Colonic mucosa (tissue), 4 donors: ENCODE data around the gene FMNL2. TPM values are rescaled to one million over a fixed set of nuclear protein-coding genes. Genes with fewer than 3 reads are reported as not detected.

Experiments used
- DNase-seq: peaks from one replicate; pipeline ENCODE4 v3.0.0-alpha.2; 2020
- H3K27ac ChIP-seq: fragments of 200-600 bp; one replicate; pipeline ENCODE4 v1.8.0; 2021
- H3K27me3 ChIP-seq: fragments of 200-600 bp; one replicate; pipeline ENCODE4 v1.8.0; 2021
- H3K36me3 ChIP-seq: fragments of 200-600 bp; one replicate; pipeline ENCODE4 v1.8.0; 2021
- H3K4me1 ChIP-seq: fragments of 200-600 bp; one replicate; pipeline ENCODE4 v1.8.0; 2021; ENCODE audit warnings: mild to moderate bottlenecking
- H3K4me3 ChIP-seq: fragments of 200-600 bp; one replicate; pipeline ENCODE4 v1.8.0; 2021
- H3K9ac ChIP-seq, 2 donors: one replicate each; pipeline ENCODE4 v1.7.0; 2013; ENCODE audit warnings: control low read depth in 2 of 2, low read depth in 2 of 2, low read length in 2 of 2
- H3K9me3 ChIP-seq: fragments of 200-600 bp; one replicate; pipeline ENCODE4 v1.8.0; 2021
- CTCF ChIP-seq: fragments of 200-600 bp; IDR thresholded peaks from one replicate; pipeline ENCODE4 v1.8.0; 2022; ENCODE audit warnings: antibody characterized with exemption, mild to moderate bottlenecking
- intact Hi-C: fragments of 100-400 bp; cut with DNase I; formaldehyde crosslinking; loops from one replicate; pipeline ENCODE4 v1.14.1; 2022
- total RNA-seq, 2 donors: library from RNA; stranded (reverse); fragmentation: NEBNext Ultra II Directional in 1 of 2; extraction: Animal tissue kit (Norgen Biotek cat#: 25700) in 1 of 2; gene quantifications; one replicate each; pipeline ENCODE4 v1.2.1, GENCODE V29; 2021
- donor health status: healthy.
- donor health status: DM: no; HTN: no; CAD: no.
- donor health status: DM: no; HTN: no; CAD: no.

FMNL2 gene
- 10 to 100 TPM; 10.6 to 17.5 TPM for total RNA-seq

DNA sequence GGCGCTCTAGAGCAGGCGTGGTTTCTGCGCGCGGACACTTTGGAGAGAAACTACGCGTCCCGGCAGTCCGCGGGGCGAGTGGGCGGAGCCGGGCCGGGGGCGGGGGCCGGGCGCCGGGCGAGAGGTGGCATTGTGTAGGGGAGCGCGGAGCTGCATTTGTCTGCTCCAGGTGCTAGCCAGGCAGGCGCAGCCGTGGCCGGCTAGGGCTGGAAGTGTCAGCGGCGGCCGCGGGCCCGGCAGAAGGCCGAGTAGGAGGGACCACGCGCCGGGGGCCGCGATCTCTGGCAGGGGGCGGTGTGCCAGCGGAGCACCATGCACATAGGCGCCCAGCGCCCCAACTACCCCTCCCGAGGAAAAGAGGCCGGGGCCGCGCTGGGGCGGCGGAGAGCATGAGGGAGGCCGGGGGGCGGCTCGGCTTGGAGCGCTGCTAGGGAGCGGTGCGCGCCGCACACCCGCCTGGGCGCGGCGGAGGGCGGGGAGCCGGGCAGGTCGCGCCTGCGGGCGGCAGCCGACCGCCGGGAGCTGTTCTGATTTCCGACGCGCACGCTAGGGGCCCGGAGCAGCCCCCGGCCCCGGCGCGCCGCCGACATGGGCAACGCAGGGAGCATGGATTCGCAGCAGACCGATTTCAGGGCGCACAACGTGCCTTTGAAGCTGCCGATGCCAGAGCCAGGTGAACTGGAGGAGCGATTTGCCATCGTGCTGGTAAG is at the start of gene FMNL2:
FMNL2 (plus strand) TSS at position 159 of the 710 bp plus-strand sequence.
- Histone ChIP-seq H3K9me3 (no peaks in the 10 kb centered on the region), H3K4me1 (no peaks in the 10 kb centered on the region), H3K36me3 (no peaks in the 10 kb centered on the region), H3K4me3 (peak within 1 kb of the TSS; percentile 89), H3K9ac (peak within 1 kb of the TSS; percentile 67 to 91), H3K27ac (peak within 1 kb of the TSS; percentile 84), H3K27me3 (no peaks in the 10 kb centered on the region)
- intact Hi-C loops = loop anchor here (5.0 to 10.0 kb wide), 3 partner anchors 130 to 300 kb away; no protein-coding TSS in a partner anchor
- peak; percentile 88 for DNase-seq
- TF ChIP-seq CTCF = no peak

DNA sequence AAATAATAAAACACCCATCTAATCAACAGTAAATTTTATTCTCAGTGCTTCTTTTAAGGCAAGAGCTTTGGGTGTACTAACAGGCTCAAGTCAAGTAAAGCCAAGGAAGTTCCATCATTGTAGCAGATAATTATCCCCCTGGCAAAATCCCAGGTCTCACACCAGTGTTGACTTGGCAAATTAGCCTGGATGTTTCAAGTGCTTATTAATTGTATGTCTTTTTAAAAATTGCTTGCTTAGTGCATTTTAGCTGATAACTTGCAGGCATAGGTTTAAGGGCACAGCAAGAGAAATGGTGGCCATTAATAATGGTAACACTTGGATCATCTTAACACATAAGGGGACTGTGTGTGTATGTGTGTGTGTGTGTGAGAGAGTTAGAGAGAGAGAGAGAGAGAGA is 42.0 kb upstream of the FMNL2 start:
- no peak for TF ChIP-seq CTCF
- Histone ChIP-seq H3K36me3 (no peaks in the 10 kb centered on the region), H3K27me3 (no peaks in the 10 kb centered on the region), H3K27ac (no peak overlapping the region), H3K9me3 (no peaks in the 10 kb centered on the region), H3K9ac (no peak overlapping the region), H3K4me1 (no peaks in the 10 kb centered on the region), H3K4me3 (no peak overlapping the region)
- intact Hi-C loops = no loop called here
- no peak for DNase-seq

DNA sequence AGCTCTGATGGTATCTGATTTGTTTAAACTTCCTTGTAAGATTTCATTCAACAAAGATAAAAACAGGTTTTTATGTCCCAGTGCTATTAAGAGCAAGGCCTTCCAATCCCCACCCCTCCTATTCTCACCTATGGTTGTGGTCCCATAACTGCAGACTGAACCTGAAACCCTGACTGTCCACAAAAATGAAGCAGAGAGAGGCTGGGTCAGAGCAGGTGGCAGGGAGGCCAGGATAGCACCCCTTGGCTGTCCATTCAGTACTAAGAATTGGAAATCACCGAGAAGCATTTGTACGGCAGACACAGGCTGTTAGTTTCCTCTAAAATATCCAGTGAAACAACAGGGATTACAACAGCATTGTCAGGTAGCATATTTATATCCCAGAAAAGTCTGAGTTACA is 37.3 kb upstream of the FMNL2 start:
- no peaks in the 10 kb centered on the region for H3K36me3 ChIP-seq
- intact Hi-C loops = no loop called here
- H3K27ac ChIP-seq = no peak overlapping the region
- no peaks in the 10 kb centered on the region for H3K9me3 ChIP-seq
- H3K4me3 ChIP-seq = no peak overlapping the region
- no peak overlapping the region for H3K9ac ChIP-seq
- TF ChIP-seq CTCF = no peak
- DNase-seq = no peak
- no peaks in the 10 kb centered on the region for H3K4me1 ChIP-seq
- H3K27me3 ChIP-seq = no peaks in the 10 kb centered on the region

- Histone ChIP-seq H3K4me3 (no peak overlapping the region), H3K9ac (no peak overlapping the region), H3K9me3 (no peaks in the 10 kb centered on the region), H3K27me3 (no peaks in the 10 kb centered on the region), H3K36me3 (no peaks in the 10 kb centered on the region), H3K27ac (no peak overlapping the region), H3K4me1 (no peaks in the 10 kb centered on the region)
- TF ChIP-seq CTCF = no peak
- intact Hi-C loops = no loop called here
- DNase-seq = no peak
Observed at GRCh38 chr2:152298754-152299153, 36.2 kb upstream of the FMNL2 start.

DNA sequence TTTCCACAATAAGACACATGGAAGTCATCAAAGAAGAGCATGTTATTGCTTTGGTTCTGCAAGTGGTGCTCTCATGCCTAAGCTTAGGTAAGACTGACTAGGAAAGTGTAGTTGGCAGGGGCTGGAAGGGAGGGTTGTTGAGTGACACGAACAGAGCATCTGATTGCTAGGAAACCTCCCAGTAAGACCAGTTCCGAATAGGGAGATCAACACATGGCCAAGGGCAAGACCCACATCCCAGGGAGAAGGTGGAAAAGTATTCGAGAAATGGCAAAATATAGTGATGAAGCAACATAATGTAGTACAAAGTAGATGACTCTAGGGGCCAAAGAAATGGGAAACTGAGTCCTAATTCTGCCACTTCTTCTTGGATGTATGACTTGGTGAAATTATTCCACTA is 33.8 kb upstream of the FMNL2 start:
- H3K9me3 ChIP-seq = no peaks in the 10 kb centered on the region
- intact Hi-C loops = no loop called here
- H3K36me3 ChIP-seq = no peaks in the 10 kb centered on the region
- TF ChIP-seq CTCF = no peak
- no peak for DNase-seq
- H3K4me1 ChIP-seq = no peaks in the 10 kb centered on the region
- no peak overlapping the region for H3K27ac ChIP-seq
- no peak overlapping the region for H3K4me3 ChIP-seq
- H3K9ac ChIP-seq = no peak overlapping the region
- H3K27me3 ChIP-seq = no peaks in the 10 kb centered on the region
